T-cell (primary cell): ENCODE measurements around the gene CFAP54. TPM values are rescaled to one million over a fixed set of nuclear protein-coding genes. Genes with fewer than 3 reads are reported as not detected.
A peak's percentile ranks its signal among the peaks of the same experiment; 100 is the strongest.

Source experiments
- ATAC-seq, 4 experiments: fragments of 200-7000 bp in 3 of 4; fragments of 150-1000 bp in 1 of 4; cut with Tn5 transposase; replicated peaks in 1 of 4; 1 replicate in 3 of 4; 2 replicates in 1 of 4; pipeline ENCODE4 v1.10.0; 2021; ENCODE audit warnings: moderate library complexity in 3 of 4, mild to moderate bottlenecking in 2 of 4, moderate number of reproducible peaks in 1 of 4
- CTCF ChIA-PET, 2 donors: fragments of 300-600 bp; sonication (Branson Sonifier 250); formaldehyde crosslinking; loops; one replicate each; lab custom pipeline; 2022; ENCODE audit warnings: antibody characterized with exemption in 2 of 2; lab: Charles Lee
- POLR2A ChIA-PET, 2 donors: fragments of 300-600 bp; sonication (Branson Sonifier 250); formaldehyde crosslinking; loops; one replicate each; lab custom pipeline; 2022; ENCODE audit warnings: antibody characterized with exemption in 2 of 2; lab: Charles Lee
- DNase-seq, 35 experiments: peaks; one replicate each; pipeline versions ENCODE4 v3.0.0 to v3.0.0-alpha.2; 2013 to 2023
- H3K27ac ChIP-seq: one replicate; pipeline ENCODE4 v1.5.1; 2013; ENCODE audit warnings: low read length
- H3K27me3 ChIP-seq, 2 experiments: replicated peaks in 1 of 2; 1 replicate in 1 of 2; 2 replicates in 1 of 2; pipeline versions ENCODE4 v1.6.1 to v1.7.0; 2013; ENCODE audit warnings: low read length in 1 of 2, mixed read lengths in 1 of 2; ENCODE audit not compliant: control insufficient read depth in 2 of 2, insufficient read depth in 2 of 2; ENCODE audit errors: extremely low read depth in 1 of 2
- H3K36me3 ChIP-seq, 2 donors: 1 replicate in 1 of 2; 2 replicates in 1 of 2; pipeline versions ENCODE4 v1.6.1 to v1.7.0; 2013; ENCODE audit warnings: low read length in 1 of 2; ENCODE audit not compliant: control insufficient read depth in 2 of 2, insufficient read depth in 1 of 2; ENCODE audit errors: extremely low read depth in 1 of 2
- H3K4me1 ChIP-seq, 2 experiments: 1 replicate in 1 of 2; 2 replicates in 1 of 2; pipeline versions ENCODE4 v1.6.1 to v1.7.0; 2013; ENCODE audit warnings: low read length in 2 of 2, mixed read lengths in 1 of 2; ENCODE audit not compliant: insufficient read depth in 2 of 2, control insufficient read depth in 1 of 2; ENCODE audit errors: extremely low read depth in 1 of 2
- H3K4me3 ChIP-seq, 2 donors: 1 replicate in 1 of 2; 2 replicates in 1 of 2; pipeline versions ENCODE4 v1.5.1 to v1.7.0; 2013; ENCODE audit warnings: mild to moderate bottlenecking in 2 of 2, low read length in 1 of 2, moderate library complexity in 1 of 2; ENCODE audit not compliant: control insufficient read depth in 1 of 2; ENCODE audit errors: extremely low read depth in 1 of 2
- H3K9me3 ChIP-seq: 2 replicates; pipeline ENCODE4 v1.7.0; 2013
- H3K27ac Mint-ChIP-seq, 2 donors: one replicate each; pipeline ENCODE4 v1.8.0; 2020 to 2021; ENCODE audit warnings: mild to moderate bottlenecking in 2 of 2, mixed read lengths in 2 of 2
- H3K27me3 Mint-ChIP-seq, 2 donors: one replicate each; pipeline ENCODE4 v1.8.0; 2021 to 2022; ENCODE audit warnings: mixed read lengths in 2 of 2
- H3K36me3 Mint-ChIP-seq: one replicate; pipeline ENCODE4 v1.8.0; 2021; ENCODE audit warnings: mixed read lengths
- H3K4me1 Mint-ChIP-seq, 3 donors: one replicate each; pipeline ENCODE4 v1.8.0; 2020 to 2022; ENCODE audit warnings: mixed read lengths in 3 of 3, mild to moderate bottlenecking in 1 of 3
- H3K4me3 Mint-ChIP-seq, 3 donors: one replicate each; pipeline ENCODE4 v1.8.0; 2020 to 2022; ENCODE audit warnings: mild to moderate bottlenecking in 3 of 3, mixed read lengths in 3 of 3, moderate library complexity in 3 of 3
- H3K9me3 Mint-ChIP-seq, 3 donors: one replicate each; pipeline ENCODE4 v1.8.0; 2020 to 2022; ENCODE audit warnings: mixed read lengths in 3 of 3
- WGBS: methylation state at CpG from one replicate; pipeline ENCODE4 v1.1.5; 2013; ENCODE audit warnings: missing lambda C conversion rate; ENCODE audit not compliant: insufficient coverage; 5-methylcytosine and 5-hydroxymethylcytosine counted together
- total RNA-seq, 35 experiments: library from RNA in 6 of 35; stranded (reverse) in 6 of 35; fragments of 120-200 nt in 1 of 35; gene quantifications; one replicate each; pipeline versions ENCODE4 v1.2.1 to v1.2.4 and lab custom pipeline; 2013 to 2026

The CFAP54 gene
- total RNA-seq, 5 donors from 2014 or later (not counting 1 experiment from before 2014, with no cell fraction given): 0.47 to 0.95 (median 0.90) TPM

GRCh38 chr12:96445691-96446583 is 43.4 kb upstream of the CFAP54 start:
- ChIA-PET POLR2A (interaction anchor here (0.6 to 2.9 kb wide), 26 partner anchors 8 to 1381 kb away, joined by 3 to 53 read pairs (median 4); partner anchors contain the start of genes CDK17 (in 2 of the 2) and CFAP54 (in 1 of the 2)), CTCF (interaction anchor here (0.6 to 2.6 kb wide), 15 partner anchors 9 to 410 kb away, joined by 3 to 49 read pairs (median 6); partner anchors contain the start of genes CDK17 (in 1 of the 2), CFAP54 (in 1 of the 2) and LTA4H (in 1 of the 2))
- ATAC-seq (peak; percentile 96 to 100 (median 99)), DNase-seq (peak in 34 of 35 experiments; percentile 12 to 91 (median 57))
- Mint-ChIP-seq H3K9me3 (no peaks in the 10 kb centered on the region), H3K4me3 (peak overlapping the region; percentile 32 to 63 (median 42)), H3K4me1 (peaks cover 40 to 45% (median 42%) of the 10 kb centered on the region in 3 donors), H3K36me3 (no peaks in the 10 kb centered on the region), H3K27me3 (no peaks in the 10 kb centered on the region), H3K27ac (peak overlapping the region; percentile 94)
- peaks cover 19 to 25% of the 10 kb centered on the region in 2 experiments for H3K4me1 ChIP-seq
- H3K4me3 ChIP-seq: no peak overlapping the region
- 50% methylated on average over 2 of the region's 6 CpGs for WGBS
- peak overlapping the region; percentile 97 for H3K27ac ChIP-seq
- no peaks in the 10 kb centered on the region for H3K9me3 ChIP-seq
- H3K27me3 ChIP-seq: no peaks in the 10 kb centered on the region
- H3K36me3 ChIP-seq: no peaks in the 10 kb centered on the region

GRCh38 chr12:96447256-96447655 is 42.1 kb upstream of the CFAP54 start:
- WGBS: no CpG with 5 or more reads among the region's 3 CpGs
- Histone ChIP-seq H3K27ac (no peak overlapping the region), H3K36me3 (no peaks in the 10 kb centered on the region), H3K9me3 (no peaks in the 10 kb centered on the region), H3K4me3 (no peak overlapping the region), H3K27me3 (no peaks in the 10 kb centered on the region), H3K4me1 (peaks cover 17 to 21% of the 10 kb centered on the region in 2 experiments)
- CTCF ChIA-PET: interaction anchor here (0.5 to 2.6 kb wide), 9 partner anchors 9 to 252 kb away, joined by 3 to 49 read pairs (median 6); partner anchors contain the start of genes CDK17 (in 1 of the 2) and CFAP54 (in 1 of the 2)
- DNase-seq (no peak), ATAC-seq (no peak)
- POLR2A ChIA-PET: interaction anchor here (0.6 to 2.9 kb wide), 9 partner anchors 10 to 662 kb away, joined by 3 to 53 read pairs (median 12); partner anchors contain the start of genes CDK17 (in 1 of the 2) and CFAP54 (in 1 of the 2)
- Mint-ChIP-seq H3K27me3 (no peaks in the 10 kb centered on the region), H3K4me3 (no peak overlapping the region), H3K36me3 (no peaks in the 10 kb centered on the region), H3K9me3 (no peaks in the 10 kb centered on the region), H3K27ac (no peak overlapping the region), H3K4me1 (peaks cover 32 to 37% (median 33%) of the 10 kb centered on the region in 3 donors)

- H3K27me3 Mint-ChIP-seq: no peaks in the 10 kb centered on the region
- no peak overlapping the region for H3K4me3 Mint-ChIP-seq
- ChIA-PET CTCF (interaction anchor here (0.6 to 1.2 kb wide), 5 partner anchors 9 to 69 kb away, joined by 3 to 7 read pairs (median 5); partner anchors contain the start of gene CFAP54 (in 1 of the 2)), POLR2A (interaction anchor here in 1 of 2 donors (0.6 kb wide), 1 partner anchor 13 kb away, joined by 4 read pairs; no protein-coding TSS in a partner anchor)
- H3K27ac ChIP-seq: no peak overlapping the region
- peaks cover 17 to 21% of the 10 kb centered on the region in 2 experiments for H3K4me1 ChIP-seq
- DNase-seq (no peak), ATAC-seq (no peak)
- H3K27me3 ChIP-seq: no peaks in the 10 kb centered on the region
- no peak overlapping the region for H3K4me3 ChIP-seq
- H3K9me3 ChIP-seq: no peaks in the 10 kb centered on the region
- H3K36me3 Mint-ChIP-seq: no peaks in the 10 kb centered on the region
- peaks cover 27 to 33% (median 31%) of the 10 kb centered on the region in 3 donors for H3K4me1 Mint-ChIP-seq
- H3K27ac Mint-ChIP-seq: no peak overlapping the region
- H3K9me3 Mint-ChIP-seq: no peaks in the 10 kb centered on the region
- no CpG with 5 or more reads among the region's 3 CpGs for WGBS
- H3K36me3 ChIP-seq: no peaks in the 10 kb centered on the region
These were observed 41.1 kb upstream of the CFAP54 start for GRCh38 chr12:96448300-96448699.

GRCh38 chr12:96452261-96452922 is 37.0 kb upstream of the CFAP54 start:
- DNase-seq (no peak), ATAC-seq (no peak)
- WGBS: no CpG with 5 or more reads among the region's 3 CpGs
- ChIA-PET POLR2A (interaction anchor here in 1 of 2 donors (0.6 kb wide), 1 partner anchor 474 kb away, joined by 3 read pairs; no protein-coding TSS in a partner anchor), CTCF (no interaction called here)
- Mint-ChIP-seq H3K4me3 (no peak overlapping the region), H3K9me3 (no peaks in the 10 kb centered on the region), H3K36me3 (no peaks in the 10 kb centered on the region), H3K27ac (peak overlapping the region in 1 of 2 donors; percentile 0), H3K27me3 (no peaks in the 10 kb centered on the region), H3K4me1 (peaks cover 3 to 11% (median 7%) of the 10 kb centered on the region in 3 donors)
- Histone ChIP-seq H3K9me3 (no peaks in the 10 kb centered on the region), H3K4me3 (no peak overlapping the region), H3K4me1 (no peaks in the 10 kb centered on the region), H3K36me3 (no peaks in the 10 kb centered on the region), H3K27me3 (no peaks in the 10 kb centered on the region), H3K27ac (no peak overlapping the region)

- H3K4me3 ChIP-seq: no peak overlapping the region
- ATAC-seq: no peak
These were observed 35.0 kb upstream of the CFAP54 start for GRCh38 chr12:96454396-96454795.

More at GRCh38 chr12:96454396-96454795, 35.0 kb upstream of the CFAP54 start:
- no peaks in the 10 kb centered on the region for H3K36me3 Mint-ChIP-seq
- H3K4me3 Mint-ChIP-seq: no peak overlapping the region
- Histone ChIP-seq H3K36me3 (no peaks in the 10 kb centered on the region), H3K4me1 (no peaks in the 10 kb centered on the region), H3K27me3 (no peaks in the 10 kb centered on the region), H3K27ac (no peak overlapping the region), H3K9me3 (no peaks in the 10 kb centered on the region)
- CTCF ChIA-PET: interaction anchor here in 1 of 2 donors (0.6 to 1.5 kb wide), 2 partner anchors 10 to 218 kb away, joined by 4 read pairs; no protein-coding TSS in a partner anchor
- DNase-seq: no peak
- H3K27me3 Mint-ChIP-seq: no peaks in the 10 kb centered on the region
- POLR2A ChIA-PET: interaction anchor here in 1 of 2 donors (0.6 to 0.7 kb wide), 2 partner anchors 9 to 71 kb away, joined by 3 read pairs; no protein-coding TSS in a partner anchor
- H3K9me3 Mint-ChIP-seq: no peaks in the 10 kb centered on the region
- no peak overlapping the region for H3K27ac Mint-ChIP-seq
- H3K4me1 Mint-ChIP-seq: peaks cover 0 to 11% (median 7%) of the 10 kb centered on the region in 3 donors
